Natural killer cell (primary cell): ENCODE results near the gene BTBD9. TPM values are rescaled to one million over a fixed set of nuclear protein-coding genes. Genes with fewer than 3 reads are reported as not detected.

Experiments
- ATAC-seq, 3 donors: fragments of 150-1000 bp in 2 of 3; fragments of 200-7000 bp in 1 of 3; cut with Tn5 transposase; 1 replicate in 1 of 3; 2 replicates in 2 of 3; pipeline ENCODE4 v1.10.0; 2021; ENCODE audit warnings: mild to moderate bottlenecking in 2 of 3, moderate library complexity in 2 of 3
- DNase-seq, 2 donors: peaks; one replicate each; pipeline versions ENCODE4 v3.0.0 to v3.0.0-alpha.2; 2013 to 2021; ENCODE audit warnings: mixed read lengths in 1 of 2
- H3K27ac ChIP-seq: one replicate; pipeline ENCODE4 v1.5.1; 2013; ENCODE audit warnings: mild to moderate bottlenecking, low read length
- H3K27me3 ChIP-seq: one replicate; pipeline ENCODE4 v1.6.1; 2013; ENCODE audit warnings: low read length; ENCODE audit not compliant: control insufficient read depth, insufficient read depth
- H3K36me3 ChIP-seq: one replicate; pipeline ENCODE4 v1.6.1; 2013; ENCODE audit warnings: low read length; ENCODE audit not compliant: control insufficient read depth, insufficient read depth
- H3K4me1 ChIP-seq: one replicate; pipeline ENCODE4 v1.6.1; 2013; ENCODE audit warnings: low read length; ENCODE audit not compliant: control insufficient read depth, insufficient read depth
- H3K4me3 ChIP-seq: one replicate; pipeline ENCODE4 v1.5.1; 2013; ENCODE audit warnings: low read length
- H3K9me3 ChIP-seq: one replicate; pipeline ENCODE4 v1.6.1; 2013; ENCODE audit warnings: low read length; ENCODE audit not compliant: control insufficient read depth, insufficient read depth
- H3K27ac Mint-ChIP-seq, 2 donors: one replicate each; pipeline ENCODE4 v1.8.0; 2022; ENCODE audit warnings: mild to moderate bottlenecking in 2 of 2, mixed read lengths in 2 of 2, moderate library complexity in 1 of 2
- H3K27me3 Mint-ChIP-seq, 2 donors: one replicate each; pipeline ENCODE4 v1.8.0; 2022; ENCODE audit warnings: low read depth in 2 of 2, mixed read lengths in 2 of 2
- H3K36me3 Mint-ChIP-seq: one replicate; pipeline ENCODE4 v1.8.0; 2022; ENCODE audit warnings: mixed read lengths
- H3K4me1 Mint-ChIP-seq, 2 donors: one replicate each; pipeline ENCODE4 v1.8.0; 2022; ENCODE audit warnings: mixed read lengths in 2 of 2
- H3K4me3 Mint-ChIP-seq: one replicate; pipeline ENCODE4 v1.8.0; 2022; ENCODE audit warnings: mild to moderate bottlenecking, moderate library complexity, mixed read lengths
- H3K9me3 Mint-ChIP-seq, 2 donors: one replicate each; pipeline ENCODE4 v1.8.0; 2022; ENCODE audit warnings: mixed read lengths in 2 of 2
- CTCF ChIP-seq: fragments of 200-600 bp; IDR thresholded peaks from one replicate; pipeline ENCODE4 v1.8.0; 2022; ENCODE audit warnings: antibody characterized with exemption
- WGBS: methylation state at CpG from one replicate; pipeline ENCODE4 v1.1.7; 2013; ENCODE audit warnings: missing lambda C conversion rate; ENCODE audit not compliant: insufficient coverage; 5-methylcytosine and 5-hydroxymethylcytosine counted together
- intact Hi-C: fragments of 100-400 bp; cut with micrococcal nuclease; formaldehyde crosslinking; loops from one replicate; pipeline ENCODE4 v1.14.2; 2022
- total RNA-seq, 4 donors: library from RNA; stranded (reverse); fragments of 120-200 nt in 1 of 4; gene quantifications; one replicate each; pipeline versions ENCODE4 v1.2.3 to v1.2.4, GENCODE V29; 2013 to 2022

BTBD9 gene
- total RNA-seq, 3 donors from 2014 or later (not counting 1 experiment from before 2014, with no cell fraction given) = 51.6 to 70.3 (median 54.3) TPM

DNA sequence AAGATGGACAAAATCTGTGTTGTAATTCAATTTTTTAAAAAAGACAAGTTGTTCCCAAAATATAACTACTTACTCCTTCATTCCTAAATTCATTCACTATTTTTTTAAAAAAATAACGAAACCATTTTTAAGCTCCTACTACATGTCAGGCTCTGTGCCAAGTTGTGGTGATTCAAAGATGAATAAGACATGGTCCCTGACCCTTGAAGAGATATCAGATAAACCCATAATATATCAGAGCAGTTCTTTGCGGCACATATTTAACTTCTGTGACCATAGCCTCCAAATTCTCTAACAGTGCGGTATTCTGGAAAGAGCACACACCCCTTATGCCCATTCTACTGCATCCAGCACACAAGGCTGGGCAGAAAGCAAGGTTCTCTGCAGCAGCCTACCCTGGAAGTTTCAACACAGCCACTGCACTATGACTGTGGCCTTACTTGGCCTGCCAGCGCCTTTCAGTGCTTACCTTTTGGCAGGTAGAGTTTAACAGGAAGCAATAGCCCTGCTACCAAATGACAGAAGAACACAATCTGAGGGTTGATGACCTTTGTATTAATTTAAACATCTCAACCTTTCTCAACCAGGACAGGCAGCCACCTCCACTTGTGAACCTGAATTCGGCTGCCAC is 406.5 kb downstream of the BTBD9 start:
- H3K4me3 Mint-ChIP-seq = no peak overlapping the region
- no peaks in the 10 kb centered on the region for H3K27me3 ChIP-seq
- no peaks in the 10 kb centered on the region for H3K27me3 Mint-ChIP-seq
- H3K27ac ChIP-seq = no peak overlapping the region
- H3K27ac Mint-ChIP-seq = no peak overlapping the region
- H3K36me3 Mint-ChIP-seq = no peaks in the 10 kb centered on the region
- H3K9me3 Mint-ChIP-seq = no peaks in the 10 kb centered on the region
- intact Hi-C loops = no loop called here
- 100% methylated on average over 5 of the region's 5 CpGs for WGBS
- no peak for ATAC-seq
- H3K4me3 ChIP-seq = no peak overlapping the region
- no peak for TF ChIP-seq CTCF
- H3K4me1 Mint-ChIP-seq = peaks cover 9 to 22% of the 10 kb centered on the region in 2 donors
- no peak for DNase-seq
- H3K9me3 ChIP-seq = no peaks in the 10 kb centered on the region
- H3K4me1 ChIP-seq = no peaks in the 10 kb centered on the region
- no peaks in the 10 kb centered on the region for H3K36me3 ChIP-seq

GRCh38 chr6:38225766-38226165 is 414.0 kb downstream of the BTBD9 start:
- H3K9me3 ChIP-seq = no peaks in the 10 kb centered on the region
- peaks cover 7 to 18% of the 10 kb centered on the region in 2 donors for H3K4me1 Mint-ChIP-seq
- intact Hi-C loops = no loop called here
- H3K27me3 Mint-ChIP-seq = no peaks in the 10 kb centered on the region
- DNase-seq (no peak), ATAC-seq (no peak)
- H3K4me3 ChIP-seq = no peak overlapping the region
- H3K27ac ChIP-seq = no peak overlapping the region
- H3K9me3 Mint-ChIP-seq = no peaks in the 10 kb centered on the region
- no peaks in the 10 kb centered on the region for H3K27me3 ChIP-seq
- H3K4me3 Mint-ChIP-seq = no peak overlapping the region
- no peaks in the 10 kb centered on the region for H3K36me3 Mint-ChIP-seq
- no peaks in the 10 kb centered on the region for H3K4me1 ChIP-seq
- 77% methylated on average over 1 of the region's 2 CpGs for WGBS
- no peak for TF ChIP-seq CTCF
- no peaks in the 10 kb centered on the region for H3K36me3 ChIP-seq
- H3K27ac Mint-ChIP-seq = no peak overlapping the region

DNA sequence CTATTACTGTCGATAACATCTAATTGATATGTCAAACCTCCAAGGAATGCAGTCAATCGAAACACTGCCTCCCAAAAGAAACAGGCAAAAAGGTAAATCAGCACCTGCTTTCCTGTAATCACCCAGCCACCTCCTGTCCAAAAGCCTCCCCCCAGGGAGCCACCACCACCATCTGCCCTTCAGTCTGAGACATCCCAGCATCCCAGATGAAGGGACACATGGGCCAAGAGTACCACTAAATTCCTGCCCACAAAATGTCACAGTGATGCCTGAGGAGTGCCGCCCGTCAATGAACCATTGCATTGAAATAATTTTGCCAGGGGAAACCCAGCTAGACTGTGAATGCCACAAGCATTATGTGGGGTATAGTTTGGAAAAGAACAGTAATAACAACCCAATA is 418.5 kb downstream of the BTBD9 start:
- intact Hi-C loops = no loop called here
- no peaks in the 10 kb centered on the region for H3K27me3 Mint-ChIP-seq
- peaks cover 5 to 8% of the 10 kb centered on the region in 2 donors for H3K4me1 Mint-ChIP-seq
- no peak for ATAC-seq
- no peak overlapping the region for H3K4me3 Mint-ChIP-seq
- no peaks in the 10 kb centered on the region for H3K36me3 Mint-ChIP-seq
- 96% methylated on average over 4 of the region's 4 CpGs for WGBS
- no peak overlapping the region for H3K27ac Mint-ChIP-seq
- Histone ChIP-seq H3K27me3 (no peaks in the 10 kb centered on the region), H3K9me3 (no peaks in the 10 kb centered on the region), H3K36me3 (no peaks in the 10 kb centered on the region), H3K4me1 (no peaks in the 10 kb centered on the region), H3K27ac (no peak overlapping the region), H3K4me3 (no peak overlapping the region)
- DNase-seq = no peak
- H3K9me3 Mint-ChIP-seq = no peaks in the 10 kb centered on the region
- no peak for TF ChIP-seq CTCF

GRCh38 chr6:38220069-38220723 is 419.5 kb downstream of the BTBD9 start:
- Mint-ChIP-seq H3K27me3 (no peaks in the 10 kb centered on the region), H3K36me3 (no peaks in the 10 kb centered on the region), H3K4me1 (peaks cover 4 to 5% of the 10 kb centered on the region in 2 donors), H3K4me3 (no peak overlapping the region), H3K27ac (no peak overlapping the region), H3K9me3 (no peaks in the 10 kb centered on the region)
- WGBS = 94% methylated on average over 4 of the region's 4 CpGs
- Histone ChIP-seq H3K9me3 (no peaks in the 10 kb centered on the region), H3K27me3 (no peaks in the 10 kb centered on the region), H3K27ac (no peak overlapping the region), H3K4me3 (no peak overlapping the region), H3K36me3 (no peaks in the 10 kb centered on the region), H3K4me1 (no peaks in the 10 kb centered on the region)
- no peak for ATAC-seq
- no peak for DNase-seq
- TF ChIP-seq CTCF = no peak
- intact Hi-C loops = no loop called here
